Neuronal stem cell (in vitro differentiated cells): ENCODE results near the gene SELE.

Source experiments
- DNase-seq: peaks from one replicate; pipeline ENCODE4 v3.0.0-alpha.2; 2013; ENCODE audit warnings: low spot score
- H2AFZ ChIP-seq: one replicate; pipeline ENCODE4 v1.6.1; 2013; ENCODE audit warnings: mild to moderate bottlenecking, low read length, inconsistent platforms
- H2AK5ac ChIP-seq: 2 replicates; pipeline ENCODE4 v1.6.1; 2013; ENCODE audit warnings: low read depth, mild to moderate bottlenecking, inconsistent platforms, low read length, moderate library complexity, mixed read lengths
- H2BK120ac ChIP-seq: 2 replicates; pipeline ENCODE4 v1.6.1; 2013; ENCODE audit warnings: low read depth, mild to moderate bottlenecking, inconsistent platforms, low read length, moderate library complexity, mixed read lengths
- H2BK12ac ChIP-seq: one replicate; pipeline ENCODE4 v1.6.1; 2013; ENCODE audit warnings: low read length, inconsistent platforms
- H2BK15ac ChIP-seq: 2 replicates; pipeline ENCODE4 v1.6.1; 2013; ENCODE audit warnings: mild to moderate bottlenecking, low read length, inconsistent platforms, mixed read lengths
- H2BK5ac ChIP-seq: one replicate; pipeline ENCODE4 v1.6.1; 2013; ENCODE audit warnings: inconsistent platforms, mild to moderate bottlenecking, low read length, moderate library complexity
- H3K14ac ChIP-seq: one replicate; pipeline ENCODE4 v1.6.1; 2013; ENCODE audit warnings: low read length, inconsistent platforms
- H3K18ac ChIP-seq: 2 replicates; pipeline ENCODE4 v1.6.1; 2013; ENCODE audit warnings: low read length, inconsistent platforms
- H3K23ac ChIP-seq: 2 replicates; pipeline ENCODE4 v1.6.1; 2013; ENCODE audit warnings: low read depth, mild to moderate bottlenecking, mixed read lengths, low read length, inconsistent platforms; ENCODE audit not compliant: poor library complexity
- H3K27ac ChIP-seq: replicated peaks from 3 replicates; pipeline ENCODE4 v1.5.1; 2013; ENCODE audit warnings: low read length, inconsistent platforms
- H3K27me3 ChIP-seq, 3 experiments: 2 replicates each; pipeline ENCODE4 v1.6.1; 2013; ENCODE audit warnings: low read length in 3 of 3, mild to moderate bottlenecking in 2 of 3, inconsistent platforms in 1 of 3, low read depth in 1 of 3, mixed read lengths in 1 of 3, moderate library complexity in 1 of 3; ENCODE audit not compliant: control insufficient read depth in 3 of 3, insufficient read depth in 3 of 3
- H3K36me3 ChIP-seq, 2 donors: replicated peaks in 1 of 2; 2 replicates each; pipeline ENCODE4 v1.6.1; 2013; ENCODE audit warnings: low read length in 2 of 2; ENCODE audit not compliant: control insufficient read depth in 2 of 2, insufficient read depth in 2 of 2
- H3K4ac ChIP-seq: 2 replicates; pipeline ENCODE4 v1.6.1; 2013; ENCODE audit warnings: inconsistent platforms, mild to moderate bottlenecking, low read length, moderate library complexity
- H3K4me1 ChIP-seq, 2 donors: 1 replicate in 1 of 2; 2 replicates in 1 of 2; pipeline ENCODE4 v1.6.1; 2013; ENCODE audit warnings: low read length in 2 of 2, low read depth in 1 of 2; ENCODE audit not compliant: control insufficient read depth in 2 of 2, insufficient read depth in 1 of 2
- H3K4me2 ChIP-seq: one replicate; pipeline ENCODE4 v1.6.1; 2013; ENCODE audit warnings: mild to moderate bottlenecking, low read length, inconsistent platforms; ENCODE audit not compliant: insufficient read depth, poor library complexity, severe bottlenecking
- H3K4me3 ChIP-seq, 2 donors: 2 replicates each; pipeline ENCODE4 v1.5.1; 2013; ENCODE audit warnings: low read length in 2 of 2, mild to moderate bottlenecking in 2 of 2, inconsistent platforms in 1 of 2, moderate library complexity in 1 of 2
- H3K79me1 ChIP-seq: one replicate; pipeline ENCODE4 v1.6.1; 2013; ENCODE audit warnings: low read depth, mild to moderate bottlenecking, inconsistent platforms, low read length, moderate library complexity
- H3K9ac ChIP-seq: one replicate; pipeline ENCODE4 v1.6.1; 2013; ENCODE audit warnings: mild to moderate bottlenecking, low read depth, low read length, inconsistent platforms; ENCODE audit not compliant: poor library complexity
- H3K9me3 ChIP-seq, 2 donors: replicated peaks in 1 of 2; 2 replicates each; pipeline versions ENCODE3 to v1.6.1; 2013; ENCODE audit warnings: low read length in 2 of 2, mild to moderate bottlenecking in 2 of 2, inconsistent platforms in 1 of 2, low read depth in 1 of 2, mixed read lengths in 1 of 2, moderate library complexity in 1 of 2; ENCODE audit not compliant: control insufficient read depth in 2 of 2, insufficient read depth in 1 of 2
- H4K8ac ChIP-seq: one replicate; pipeline ENCODE4 v1.6.1; 2013; ENCODE audit warnings: low read depth, mild to moderate bottlenecking, inconsistent platforms, low read length, moderate library complexity
- H4K91ac ChIP-seq: one replicate; pipeline ENCODE4 v1.6.1; 2013; ENCODE audit warnings: low read length, low read depth, mild to moderate bottlenecking, inconsistent platforms; ENCODE audit not compliant: poor library complexity
- WGBS, 2 donors: extraction: QIAGEN DNeasy Blood & Tissue Kit; methylation state at CpG; one replicate each; pipeline ENCODE4 v1.1.7; 2013; ENCODE audit warnings: missing lambda C conversion rate in 2 of 2, mixed read lengths in 1 of 2; ENCODE audit not compliant: insufficient read length in 2 of 2, insufficient replicate concordance in 1 of 2; ENCODE audit errors: extremely low coverage in 2 of 2; 5-methylcytosine and 5-hydroxymethylcytosine counted together

SELE gene

DNA sequence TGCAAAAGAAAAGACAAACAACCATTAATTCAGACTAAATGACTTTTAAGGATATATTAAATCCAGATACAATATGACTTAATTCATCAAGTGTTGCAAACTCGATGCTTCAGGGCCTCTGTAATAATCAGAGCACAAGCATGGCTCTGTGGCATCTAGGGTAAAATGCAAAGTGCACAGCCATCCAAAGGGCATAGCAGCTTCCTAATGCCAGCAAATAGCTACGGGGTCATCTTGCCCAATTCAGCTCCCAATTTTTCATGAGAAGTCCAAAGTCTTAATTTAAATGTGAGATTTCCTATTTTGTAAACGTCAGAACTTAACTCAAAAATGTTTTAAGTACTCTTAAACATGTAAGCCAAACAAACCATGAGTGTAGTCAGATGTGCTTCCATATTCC, 7.9 kb downstream of the SELE start:
- H3K4ac ChIP-seq = no peak overlapping the region
- H2AFZ ChIP-seq = no peak overlapping the region
- H2BK120ac ChIP-seq = no peak overlapping the region
- no peak overlapping the region for H3K4me3 ChIP-seq
- no peaks in the 10 kb centered on the region for H3K4me1 ChIP-seq
- H2BK15ac ChIP-seq = no peak overlapping the region
- H4K8ac ChIP-seq = no peak overlapping the region
- H3K79me1 ChIP-seq = no peaks in the 10 kb centered on the region
- H2BK12ac ChIP-seq = no peak overlapping the region
- H3K27me3 ChIP-seq = peaks cover 0 to 4% (median 0%) of the 10 kb centered on the region in 3 experiments
- H4K91ac ChIP-seq = no peak overlapping the region
- no peak for DNase-seq
- H3K36me3 ChIP-seq = no peaks in the 10 kb centered on the region
- H2AK5ac ChIP-seq = no peak overlapping the region
- H3K18ac ChIP-seq = no peak overlapping the region
- no peak overlapping the region for H3K4me2 ChIP-seq
- no peak overlapping the region for H3K23ac ChIP-seq
- no peak overlapping the region for H3K27ac ChIP-seq
- WGBS, 2 donors = no CpG with 5 or more reads among the region's 3 CpGs
- no peak overlapping the region for H2BK5ac ChIP-seq
- no peak overlapping the region for H3K9ac ChIP-seq
- no peaks in the 10 kb centered on the region for H3K9me3 ChIP-seq
- H3K14ac ChIP-seq = no peak overlapping the region

DNA sequence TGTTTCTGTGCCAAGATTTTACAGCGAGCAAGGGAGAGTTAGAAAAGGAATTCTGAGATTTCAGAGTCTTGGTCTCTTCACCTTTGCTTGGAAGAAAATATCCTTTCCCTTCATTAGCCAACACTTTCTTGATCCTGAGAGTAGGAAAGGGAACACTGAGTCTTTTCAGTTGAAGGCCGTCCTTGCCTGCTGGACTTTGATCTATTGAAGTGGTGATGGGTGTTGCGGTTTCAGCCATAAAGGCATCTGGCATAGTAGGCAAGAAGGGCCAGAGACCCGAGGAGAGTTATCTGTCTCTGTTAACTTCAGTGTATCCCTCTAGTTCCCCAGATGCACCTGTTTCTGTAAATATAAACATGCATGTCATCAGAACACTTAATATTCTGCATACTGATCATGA, 9.7 kb downstream of the SELE start:
- Histone ChIP-seq H3K27ac (no peak overlapping the region), H3K4me1 (no peaks in the 10 kb centered on the region), H3K36me3 (no peaks in the 10 kb centered on the region), H3K79me1 (no peaks in the 10 kb centered on the region), H3K4ac (no peak overlapping the region), H3K14ac (no peak overlapping the region), H2AK5ac (no peak overlapping the region), H2BK120ac (no peak overlapping the region), H2BK12ac (no peak overlapping the region), H4K91ac (no peak overlapping the region), H3K18ac (no peak overlapping the region), H3K9me3 (no peaks in the 10 kb centered on the region), H3K4me2 (no peak overlapping the region), H2BK15ac (no peak overlapping the region), H3K27me3 (peaks cover 0 to 4% (median 0%) of the 10 kb centered on the region in 3 experiments), H3K23ac (no peak overlapping the region), H3K4me3 (no peak overlapping the region), H4K8ac (no peak overlapping the region), H2AFZ (no peak overlapping the region), H3K9ac (no peak overlapping the region), H2BK5ac (no peak overlapping the region)
- DNase-seq = no peak
- no CpG with 5 or more reads among the region's 4 CpGs for WGBS, 2 donors

DNA sequence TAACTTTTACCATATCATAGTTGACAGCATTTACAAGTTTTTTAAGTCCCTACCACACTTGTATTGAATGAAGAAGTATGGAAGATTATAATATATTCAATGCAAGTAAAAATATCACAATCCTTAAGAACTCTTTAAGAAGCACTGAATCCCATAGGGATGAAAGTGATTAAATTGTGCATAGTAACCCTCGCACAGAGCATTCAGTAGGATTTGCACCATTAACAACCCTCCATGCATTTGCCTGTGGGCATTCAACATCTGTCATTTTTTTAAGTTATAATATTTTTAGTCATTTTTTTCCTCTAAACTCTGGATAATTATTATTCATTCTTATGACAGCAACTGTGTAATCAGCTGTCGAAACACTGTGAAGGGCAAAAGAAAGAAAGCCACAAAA, 10.1 kb downstream of the SELE start:
- no CpG with 5 or more reads among the region's 2 CpGs for WGBS, 2 donors

DNA sequence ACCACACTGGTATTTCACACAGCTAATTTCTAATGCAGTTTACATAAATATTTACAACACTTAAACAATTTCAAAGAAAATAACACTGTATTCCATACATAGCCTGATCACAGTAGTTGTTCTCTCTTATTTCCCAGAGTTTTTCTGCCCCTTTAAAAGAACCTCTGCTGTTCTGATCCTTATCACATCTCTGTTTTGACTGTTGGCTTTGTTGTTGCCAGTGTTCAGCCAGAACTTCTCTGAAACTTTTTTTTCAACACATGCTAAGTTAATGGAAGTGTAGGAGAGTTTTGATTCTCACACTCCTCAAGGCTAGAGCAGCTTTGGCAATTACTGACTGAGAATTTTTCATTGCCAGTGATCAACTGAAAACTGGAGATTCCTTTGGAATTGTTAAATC, 11.1 kb downstream of the SELE start:
- no peak overlapping the region for H3K4me3 ChIP-seq
- no peaks in the 10 kb centered on the region for H3K79me1 ChIP-seq
- H2BK5ac ChIP-seq = no peak overlapping the region
- no peak overlapping the region for H2BK120ac ChIP-seq
- H3K4ac ChIP-seq = no peak overlapping the region
- no peak overlapping the region for H3K27ac ChIP-seq
- no peak overlapping the region for H2AFZ ChIP-seq
- no peak overlapping the region for H3K4me2 ChIP-seq
- no peak overlapping the region for H2BK15ac ChIP-seq
- no peak overlapping the region for H4K91ac ChIP-seq
- peaks cover 0 to 2% of the 10 kb centered on the region in 2 donors for H3K9me3 ChIP-seq
- H3K9ac ChIP-seq = no peak overlapping the region
- no peak overlapping the region for H3K23ac ChIP-seq
- no peak overlapping the region for H3K14ac ChIP-seq
- DNase-seq = no peak
- H2BK12ac ChIP-seq = no peak overlapping the region
- H3K4me1 ChIP-seq = no peaks in the 10 kb centered on the region
- H4K8ac ChIP-seq = no peak overlapping the region
- H2AK5ac ChIP-seq = no peak overlapping the region
- peaks cover 0 to 4% (median 0%) of the 10 kb centered on the region in 3 experiments for H3K27me3 ChIP-seq
- no peak overlapping the region for H3K18ac ChIP-seq
- no peaks in the 10 kb centered on the region for H3K36me3 ChIP-seq

More for the DNA sequence above, 10.1 kb downstream of the SELE start:
- Histone ChIP-seq H3K23ac (no peak overlapping the region), H3K14ac (no peak overlapping the region), H3K4ac (no peak overlapping the region), H3K4me1 (no peaks in the 10 kb centered on the region), H3K4me3 (no peak overlapping the region), H3K27ac (no peak overlapping the region), H3K79me1 (no peaks in the 10 kb centered on the region), H2AK5ac (no peak overlapping the region), H2BK15ac (no peak overlapping the region), H3K9me3 (peaks cover 0 to 1% of the 10 kb centered on the region in 2 donors), H2BK120ac (no peak overlapping the region), H2AFZ (no peak overlapping the region), H3K36me3 (no peaks in the 10 kb centered on the region), H3K9ac (no peak overlapping the region), H4K91ac (no peak overlapping the region), H3K27me3 (peaks cover 0 to 4% (median 0%) of the 10 kb centered on the region in 3 experiments), H4K8ac (no peak overlapping the region), H3K18ac (no peak overlapping the region), H2BK12ac (no peak overlapping the region), H3K4me2 (no peak overlapping the region), H2BK5ac (no peak overlapping the region)
- no peak for DNase-seq
